Nephron progenitor cell (in vitro differentiated cells): Measurements from ENCODE around the gene ZFP57.
"Not testable (repeated sequence)": the region's sequence is repeated elsewhere in the genome, so short reads cannot be mapped to it uniquely, and the experiment has no call there.

Experiments
- DNase-seq: peaks from one replicate; pipeline ENCODE4 v3.0.0; 2021
- H3K27ac Mint-ChIP-seq: 2 replicates; pipeline ENCODE4 v1.8.0; 2021; ENCODE audit warnings: mild to moderate bottlenecking, moderate library complexity, mixed read lengths
- H3K27me3 Mint-ChIP-seq: 2 replicates; pipeline ENCODE4 v1.8.0; 2021; ENCODE audit warnings: mild to moderate bottlenecking, low read depth, mixed read lengths; ENCODE audit not compliant: poor library complexity
- H3K36me3 Mint-ChIP-seq: 2 replicates; pipeline ENCODE4 v1.8.0; 2021; ENCODE audit warnings: low read depth, mixed read lengths
- H3K4me1 Mint-ChIP-seq: 2 replicates; pipeline ENCODE4 v1.8.0; 2021; ENCODE audit warnings: mixed read lengths
- H3K4me3 Mint-ChIP-seq: 2 replicates; pipeline ENCODE4 v1.8.0; 2021; ENCODE audit warnings: mild to moderate bottlenecking, moderate library complexity, mixed read lengths
- H3K9me3 Mint-ChIP-seq: 2 replicates; pipeline ENCODE4 v1.8.0; 2021; ENCODE audit warnings: mild to moderate bottlenecking, moderate library complexity, mixed read lengths
- CTCF ChIP-seq: fragments of 200-600 bp; sonication (generic); IDR thresholded peaks from 2 replicates; pipeline ENCODE4 v1.5.0; 2021; ENCODE audit warnings: antibody characterized with exemption

Gene ZFP57

DNA sequence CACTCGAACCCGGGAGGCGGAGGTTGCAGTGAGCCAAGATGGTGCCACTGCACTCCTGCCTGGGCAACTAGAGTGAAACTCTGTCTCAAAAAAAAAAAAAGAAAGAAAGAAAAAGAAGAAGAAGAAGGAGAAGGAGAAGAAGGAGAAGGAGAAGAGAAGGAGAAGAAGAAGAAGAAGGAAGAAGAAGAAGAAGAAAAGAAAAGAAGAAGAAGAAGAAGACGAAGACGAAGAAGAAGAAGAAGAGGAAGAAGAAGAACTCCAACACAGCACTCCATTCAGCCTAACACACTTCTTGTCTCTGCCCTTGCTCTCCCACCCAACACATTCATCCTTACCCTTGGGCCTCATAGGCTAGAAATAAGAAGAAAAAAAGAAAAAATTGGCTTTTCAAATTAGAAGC lies 6.9 kb downstream of the ZFP57 start:
- Mint-ChIP-seq H3K36me3 (no peaks in the 10 kb centered on the region), H3K4me1 (peaks cover 9% of the 10 kb centered on the region), H3K27me3 (peaks cover 46% of the 10 kb centered on the region), H3K27ac (no peak overlapping the region), H3K4me3 (no peak overlapping the region), H3K9me3 (peaks cover 5% of the 10 kb centered on the region)
- TF ChIP-seq CTCF = no peak
- no peak for DNase-seq

DNA sequence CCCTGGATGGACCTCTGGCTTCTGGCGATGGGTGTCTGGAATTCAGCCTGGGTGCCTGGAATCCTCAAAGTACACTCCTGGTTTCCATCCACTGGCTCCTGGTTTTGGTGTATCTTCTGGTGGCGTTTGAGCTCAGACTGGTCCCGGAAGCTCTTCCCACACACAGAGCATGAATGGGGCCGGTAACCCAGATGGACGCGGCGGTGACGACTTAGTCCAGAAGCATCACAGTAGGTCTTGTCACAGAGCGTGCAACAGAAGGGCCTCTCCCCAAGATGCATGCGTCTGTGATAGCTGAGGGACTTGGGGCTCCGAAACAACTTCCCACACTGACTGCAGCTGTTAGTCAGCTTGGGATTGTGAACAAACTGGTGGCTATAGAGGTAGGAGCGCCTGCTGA lies 7.8 kb downstream of the ZFP57 start:
- no peaks in the 10 kb centered on the region for H3K36me3 Mint-ChIP-seq
- no peak for DNase-seq
- H3K4me1 Mint-ChIP-seq = peaks cover 9% of the 10 kb centered on the region
- H3K4me3 Mint-ChIP-seq = no peak overlapping the region
- peaks cover 5% of the 10 kb centered on the region for H3K9me3 Mint-ChIP-seq
- H3K27me3 Mint-ChIP-seq = peaks cover 50% of the 10 kb centered on the region
- TF ChIP-seq CTCF = no peak
- no peak overlapping the region for H3K27ac Mint-ChIP-seq

DNA sequence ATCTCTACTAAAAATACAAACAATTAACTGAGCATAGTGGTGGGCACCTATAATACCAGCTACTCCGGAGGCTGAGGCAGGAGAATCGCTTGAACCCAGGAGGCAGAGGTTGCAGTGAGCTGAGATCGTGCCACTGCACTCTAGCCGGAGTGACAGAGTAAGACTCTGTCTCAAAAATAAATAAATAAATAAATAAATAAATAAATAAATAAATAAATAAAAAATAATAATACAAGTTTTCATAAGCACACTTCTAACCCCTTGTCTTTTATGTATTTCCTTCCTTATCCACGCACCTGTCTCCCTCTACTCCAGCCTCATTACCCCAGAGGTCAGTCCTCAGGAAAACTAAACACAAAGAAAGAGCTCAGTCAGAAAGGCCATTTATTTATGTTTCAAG lies 8.8 kb downstream of the ZFP57 start:
- not testable (repeated sequence) for H3K4me3 Mint-ChIP-seq, H3K9me3 Mint-ChIP-seq, H3K36me3 Mint-ChIP-seq, DNase-seq, H3K27ac Mint-ChIP-seq
- Mint-ChIP-seq H3K4me1 (peaks cover 18% of the 10 kb centered on the region), H3K27me3 (peaks cover 56% of the 10 kb centered on the region)

DNA sequence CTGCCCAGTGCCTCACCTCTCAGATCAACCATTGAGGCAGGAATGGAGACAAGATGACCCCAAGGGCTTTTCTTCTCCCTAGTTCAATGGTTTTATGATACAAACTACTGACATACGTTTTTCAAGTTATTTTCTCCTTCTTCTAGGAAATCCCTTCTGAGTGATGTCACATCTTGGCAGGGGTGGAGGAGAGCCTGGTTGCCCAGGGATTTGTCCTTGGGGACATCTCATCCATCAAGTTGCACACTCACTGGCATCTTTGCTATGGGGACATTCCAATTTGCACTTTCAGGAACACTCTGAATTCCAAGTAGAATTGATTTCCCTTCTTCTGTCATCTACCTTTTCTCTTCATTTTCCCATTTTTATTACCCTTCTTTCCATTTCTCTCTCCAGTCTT lies 9.9 kb downstream of the ZFP57 start:
- Mint-ChIP-seq H3K27ac (no peak overlapping the region), H3K36me3 (no peaks in the 10 kb centered on the region), H3K4me1 (peaks cover 24% of the 10 kb centered on the region), H3K4me3 (no peak overlapping the region), H3K9me3 (peaks cover 3% of the 10 kb centered on the region), H3K27me3 (peaks cover 57% of the 10 kb centered on the region)
- TF ChIP-seq CTCF = no peak
- no peak for DNase-seq

GRCh38 chr6:29667158-29667557 lies 13.8 kb downstream of the ZFP57 start:
- Mint-ChIP-seq H3K36me3 (no peaks in the 10 kb centered on the region), H3K4me3 (no peak overlapping the region), H3K4me1 (peaks cover 37% of the 10 kb centered on the region), H3K27ac (no peak overlapping the region), H3K27me3 (peaks cover 51% of the 10 kb centered on the region), H3K9me3 (no peaks in the 10 kb centered on the region)
- DNase-seq = no peak
- TF ChIP-seq CTCF = no peak

DNA sequence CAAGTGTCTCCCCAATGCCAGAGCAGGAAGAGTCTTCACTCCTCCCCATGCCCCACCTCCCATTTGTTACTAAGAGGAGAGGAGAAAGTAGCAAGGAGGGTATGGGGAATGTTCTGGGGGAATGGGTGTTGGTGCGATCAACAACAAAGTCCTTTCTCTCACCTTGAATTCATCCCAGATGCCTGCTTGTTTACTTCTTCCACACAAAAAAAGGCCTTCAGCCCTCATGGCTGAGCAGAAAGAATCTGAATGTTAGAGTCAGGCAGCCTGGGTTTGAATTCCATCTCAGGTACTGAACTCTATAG lies 14.2 kb downstream of the ZFP57 start:
- TF ChIP-seq CTCF = no peak
- Mint-ChIP-seq H3K27ac (no peak overlapping the region), H3K4me3 (no peak overlapping the region), H3K9me3 (no peaks in the 10 kb centered on the region), H3K4me1 (peaks cover 37% of the 10 kb centered on the region), H3K27me3 (peaks cover 54% of the 10 kb centered on the region), H3K36me3 (no peaks in the 10 kb centered on the region)
- no peak for DNase-seq
